ENCODE measurements around the gene CAMSAP1.

The CAMSAP1 gene

DNA sequence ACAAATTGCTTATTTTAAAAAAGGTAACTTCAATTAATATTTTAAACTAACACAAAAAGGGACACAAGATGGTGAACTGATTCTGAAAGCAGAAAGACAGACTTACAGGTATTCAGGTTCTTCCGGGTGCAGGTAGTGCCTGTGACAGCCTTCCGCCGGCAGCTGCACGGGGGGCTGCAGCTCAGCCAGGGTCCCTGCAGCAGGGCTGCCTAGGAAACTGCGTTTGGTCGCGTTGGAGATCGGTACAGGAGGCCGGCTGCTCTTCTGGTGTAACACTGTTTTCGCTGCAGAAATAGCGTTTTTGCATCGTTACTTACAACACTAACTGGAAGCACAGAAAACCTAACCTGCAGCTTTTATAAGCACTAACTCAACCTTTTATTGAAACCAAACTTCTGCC is 80.0 kb downstream of the CAMSAP1 start:
- H3K9me3 ChIP-seq (ENCODE audit: low read length): no peaks in the 10 kb centered on the region
- H3K9me2 ChIP-seq (ENCODE audit: low read depth, low read length): no peaks in the 10 kb centered on the region
- H3F3A ChIP-seq (ENCODE audit: insufficient read depth, low read length): no peaks in the 10 kb centered on the region
- H3K4me1 ChIP-seq (ENCODE audit: insufficient read depth, low read length, severe bottlenecking): no peaks in the 10 kb centered on the region
- H3K79me2 ChIP-seq (ENCODE audit: insufficient read depth, low read length): no peaks in the 10 kb centered on the region
- peaks cover 23% of the 10 kb centered on the region; the same call in 1 of the 2 replicates for H3K36me3 ChIP-seq (ENCODE audit: insufficient read depth, low read length)
- no peaks in the 10 kb centered on the region for H4K20me1 ChIP-seq (ENCODE audit: insufficient read depth, low read length)
- H3K4me2 ChIP-seq (ENCODE audit: low read length): no peak overlapping the region
- no peak overlapping the region for H3K4me3 ChIP-seq (ENCODE audit: low read depth, low read length, poor library complexity, severe bottlenecking)
- H2AFZ ChIP-seq (ENCODE audit: low read length): no peak overlapping the region
- H3K27ac ChIP-seq (ENCODE audit: low read depth, low read length, poor library complexity, severe bottlenecking): no peak overlapping the region
- H3K9ac ChIP-seq (ENCODE audit: low read length): no peak overlapping the region
- TF ChIP-seq, protein P1, sequence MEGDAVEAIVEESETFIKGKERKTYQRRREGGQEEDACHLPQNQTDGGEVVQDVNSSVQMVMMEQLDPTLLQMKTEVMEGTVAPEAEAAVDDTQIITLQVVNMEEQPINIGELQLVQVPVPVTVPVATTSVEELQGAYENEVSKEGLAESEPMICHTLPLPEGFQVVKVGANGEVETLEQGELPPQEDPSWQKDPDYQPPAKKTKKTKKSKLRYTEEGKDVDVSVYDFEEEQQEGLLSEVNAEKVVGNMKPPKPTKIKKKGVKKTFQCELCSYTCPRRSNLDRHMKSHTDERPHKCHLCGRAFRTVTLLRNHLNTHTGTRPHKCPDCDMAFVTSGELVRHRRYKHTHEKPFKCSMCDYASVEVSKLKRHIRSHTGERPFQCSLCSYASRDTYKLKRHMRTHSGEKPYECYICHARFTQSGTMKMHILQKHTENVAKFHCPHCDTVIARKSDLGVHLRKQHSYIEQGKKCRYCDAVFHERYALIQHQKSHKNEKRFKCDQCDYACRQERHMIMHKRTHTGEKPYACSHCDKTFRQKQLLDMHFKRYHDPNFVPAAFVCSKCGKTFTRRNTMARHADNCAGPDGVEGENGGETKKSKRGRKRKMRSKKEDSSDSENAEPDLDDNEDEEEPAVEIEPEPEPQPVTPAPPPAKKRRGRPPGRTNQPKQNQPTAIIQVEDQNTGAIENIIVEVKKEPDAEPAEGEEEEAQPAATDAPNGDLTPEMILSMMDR (IDR thresholded peaks at IDR 0.05; ENCODE audit: low read length): no peak
- TF ChIP-seq EZH2 (IDR thresholded peaks at IDR 0.05; ENCODE audit: borderline replicate concordance, low read length): no peak
- H3K27me3 ChIP-seq (ENCODE audit: insufficient read depth, low read length): no peaks in the 10 kb centered on the region

DNA sequence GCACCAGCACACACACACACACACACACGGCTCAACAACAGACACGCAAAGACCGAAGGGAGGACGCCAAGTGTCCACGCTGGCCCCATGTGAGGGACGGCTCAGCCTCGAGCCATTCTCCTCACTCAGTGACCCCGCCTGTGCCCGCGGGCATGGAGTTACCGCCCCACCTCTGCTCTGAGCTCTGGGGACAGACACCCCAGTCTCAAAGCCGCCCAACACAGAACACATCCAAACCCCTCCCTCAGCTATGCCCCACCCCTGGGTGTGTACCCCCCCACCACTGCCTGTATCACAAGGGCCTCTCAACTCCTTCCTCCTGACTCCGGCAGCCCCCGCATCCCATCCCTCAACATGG is 81.2 kb downstream of the CAMSAP1 start:
- no peaks in the 10 kb centered on the region for H3K9me3 ChIP-seq (ENCODE audit: low read length)
- no peak overlapping the region for H3K4me2 ChIP-seq (ENCODE audit: low read length)
- no peak overlapping the region for H2AFZ ChIP-seq (ENCODE audit: low read length)
- no peak overlapping the region for H3K27ac ChIP-seq (ENCODE audit: low read depth, low read length, poor library complexity, severe bottlenecking)
- H3K27me3 ChIP-seq (ENCODE audit: insufficient read depth, low read length): no peaks in the 10 kb centered on the region
- no peaks in the 10 kb centered on the region for H3K4me1 ChIP-seq (ENCODE audit: insufficient read depth, low read length, severe bottlenecking)
- no peak overlapping the region for H3K9ac ChIP-seq (ENCODE audit: low read length)
- no peak overlapping the region for H3K4me3 ChIP-seq (ENCODE audit: low read depth, low read length, poor library complexity, severe bottlenecking)
- no peaks in the 10 kb centered on the region for H4K20me1 ChIP-seq (ENCODE audit: insufficient read depth, low read length)
- no peaks in the 10 kb centered on the region for H3K79me2 ChIP-seq (ENCODE audit: insufficient read depth, low read length)
- H3K36me3 ChIP-seq (ENCODE audit: insufficient read depth, low read length): peaks cover 31% of the 10 kb centered on the region
- no peaks in the 10 kb centered on the region for H3F3A ChIP-seq (ENCODE audit: insufficient read depth, low read length)
- TF ChIP-seq EZH2 (IDR thresholded peaks at IDR 0.05; ENCODE audit: borderline replicate concordance, low read length): no peak
- TF ChIP-seq, protein P1 (IDR thresholded peaks at IDR 0.05; ENCODE audit: low read length): no peak
- no peaks in the 10 kb centered on the region for H3K9me2 ChIP-seq (ENCODE audit: low read depth, low read length)

DNA sequence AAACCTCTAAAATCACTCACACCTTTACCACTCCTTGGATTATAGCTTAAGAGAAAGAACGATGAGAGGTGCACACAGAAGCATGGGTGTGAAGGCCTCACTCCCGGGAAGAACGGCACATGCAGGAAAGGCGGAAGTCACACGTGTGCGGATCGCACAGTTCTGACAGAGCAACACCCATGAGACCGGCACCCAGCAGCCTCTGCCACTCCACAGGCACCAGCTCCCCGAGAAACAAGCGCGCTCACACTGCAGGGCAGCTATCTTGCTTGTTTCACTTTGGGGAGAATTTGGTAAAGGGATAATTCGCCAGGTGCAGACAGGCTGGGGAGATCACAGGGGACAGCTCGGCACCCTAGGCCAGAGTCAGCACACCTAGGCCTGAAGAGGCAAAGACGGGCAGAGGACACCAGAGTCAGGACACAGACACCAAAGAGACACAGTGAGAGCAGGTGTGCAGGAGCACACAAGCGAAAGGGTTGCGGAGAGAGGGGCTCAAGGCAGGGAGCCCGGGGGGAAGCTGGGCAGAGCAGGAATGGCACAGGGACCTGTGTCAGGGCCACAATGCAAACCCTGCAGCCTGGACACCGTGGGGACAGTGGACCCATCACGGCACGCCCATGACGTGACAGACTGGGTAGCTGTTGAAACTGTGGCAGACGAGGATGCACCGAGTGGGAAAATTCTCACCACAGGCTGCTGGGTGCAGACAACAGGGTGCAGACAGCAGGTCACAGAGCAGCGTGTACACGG is 81.7 kb downstream of the CAMSAP1 start:
- Histone ChIP-seq H3K4me2 (ENCODE audit: low read length) (no peak overlapping the region), H3K27me3 (ENCODE audit: insufficient read depth, low read length) (no peaks in the 10 kb centered on the region), H3K9me3 (ENCODE audit: low read length) (no peaks in the 10 kb centered on the region), H3K9ac (ENCODE audit: low read length) (no peak overlapping the region), H3K27ac (ENCODE audit: low read depth, low read length, poor library complexity, severe bottlenecking) (no peak overlapping the region), H3F3A (ENCODE audit: insufficient read depth, low read length) (no peaks in the 10 kb centered on the region), H2AFZ (ENCODE audit: low read length) (no peak overlapping the region), H4K20me1 (ENCODE audit: insufficient read depth, low read length) (no peaks in the 10 kb centered on the region), H3K36me3 (ENCODE audit: insufficient read depth, low read length) (peaks cover 36% of the 10 kb centered on the region), H3K79me2 (ENCODE audit: insufficient read depth, low read length) (no peaks in the 10 kb centered on the region), H3K9me2 (ENCODE audit: low read depth, low read length) (no peaks in the 10 kb centered on the region), H3K4me3 (ENCODE audit: low read depth, low read length, poor library complexity, severe bottlenecking) (no peak overlapping the region), H3K4me1 (ENCODE audit: insufficient read depth, low read length, severe bottlenecking) (no peaks in the 10 kb centered on the region)
- TF ChIP-seq, protein P1 (IDR thresholded peaks at IDR 0.05; ENCODE audit: low read length): no peak
- no peak for TF ChIP-seq EZH2 (IDR thresholded peaks at IDR 0.05; ENCODE audit: borderline replicate concordance, low read length)
